ENCODE data around the gene ZP2. TPM values are rescaled to one million over a fixed set of nuclear protein-coding genes. Genes with fewer than 3 reads are reported as not detected.
A peak's percentile ranks its signal among the peaks of the same experiment; 100 is the strongest.
"Not testable (repeated sequence)": the region's sequence is repeated elsewhere in the genome, so short reads cannot be mapped to it uniquely, and the experiment has no call there.

Gene ZP2
- total RNA-seq, 1 donor from 2014 or later, result 0.67 TPM

GRCh38 chr16:21159281-21159951 lies 52.0 kb downstream of the ZP2 start:
- H3K9me3 ChIP-seq, result no peaks in the 10 kb centered on the region
- intact Hi-C loops (cut with DNase I), result no loop called here
- peak; percentile 75 for ATAC-seq
- peak overlapping the region; percentile 87 for H3K4me3 ChIP-seq
- TF ChIP-seq CTCF (IDR thresholded peaks at IDR 0.05), result no peak
- peaks cover 23% of the 10 kb centered on the region for H3K36me3 ChIP-seq
- H3K4me1 ChIP-seq, result peaks cover 26% of the 10 kb centered on the region
- H3K27me3 ChIP-seq, result no peaks in the 10 kb centered on the region
- DNase-seq, result peak; percentile 88
- peak overlapping the region; percentile 61 for H3K27ac ChIP-seq

DNA sequence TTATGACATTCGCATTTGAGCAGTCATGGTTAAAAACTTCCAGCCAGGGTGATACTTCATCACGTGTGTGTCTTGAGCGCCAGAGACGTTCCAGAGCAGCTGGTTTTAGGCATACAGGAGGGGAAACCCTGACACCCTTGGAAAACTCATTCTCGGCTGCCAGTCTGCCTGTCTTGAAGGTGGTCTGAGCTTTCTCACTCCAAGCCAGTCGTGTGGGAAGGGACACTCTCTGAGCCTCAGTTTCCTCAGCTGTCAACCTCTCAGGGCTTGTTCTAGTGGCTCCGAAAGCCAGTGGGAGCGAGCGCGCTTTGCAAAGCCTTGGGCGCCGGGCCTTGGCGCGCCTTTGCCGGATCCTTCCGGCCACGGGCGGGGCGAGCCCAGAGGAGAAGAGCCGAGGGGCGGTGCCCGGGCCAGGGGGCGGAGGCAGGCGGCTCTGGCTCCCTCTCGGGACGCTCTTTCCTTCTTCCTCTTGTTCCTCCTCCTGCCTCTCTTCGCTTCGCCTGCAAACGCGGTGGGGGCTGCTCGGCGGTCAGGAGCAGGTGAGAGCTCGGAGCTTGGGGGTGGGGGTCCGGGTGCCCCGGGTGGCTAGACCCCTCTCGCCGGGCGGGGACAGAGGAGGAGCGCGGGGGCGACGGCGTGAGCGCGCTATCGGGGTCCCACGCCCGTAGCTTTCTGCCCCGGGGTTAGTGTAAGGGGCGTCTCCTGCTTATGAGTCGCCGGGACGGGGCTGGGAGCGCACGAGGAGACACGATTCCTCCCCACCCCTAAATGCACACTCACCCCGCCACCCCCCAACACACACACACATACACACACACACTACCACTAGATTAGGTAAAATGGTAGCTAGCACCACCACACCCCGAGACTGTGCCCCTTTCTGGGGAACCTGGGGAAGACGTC lies 52.9 kb downstream of the ZP2 start, which contains the start of gene LDAF1:
LDAF1 (plus strand) TSS at position 467 of the 903 bp plus-strand sequence. CDS start 2,509 bp downstream, outside the sequence.
- intact Hi-C loops (cut with DNase I), result no loop called here
- no peaks in the 10 kb centered on the region for H3K9me3 ChIP-seq
- H3K36me3 ChIP-seq, result peaks cover 13% of the 10 kb centered on the region
- TF ChIP-seq CTCF (IDR thresholded peaks at IDR 0.05), result no peak
- H3K27me3 ChIP-seq, result no peaks in the 10 kb centered on the region
- ATAC-seq, result peak; percentile 97
- peak; percentile 94 for DNase-seq
- peaks cover 26% of the 10 kb centered on the region for H3K4me1 ChIP-seq
- H3K27ac ChIP-seq, result peak within 1 kb of the TSS; percentile 61
- peak within 1 kb of the TSS; percentile 87 for H3K4me3 ChIP-seq

DNA sequence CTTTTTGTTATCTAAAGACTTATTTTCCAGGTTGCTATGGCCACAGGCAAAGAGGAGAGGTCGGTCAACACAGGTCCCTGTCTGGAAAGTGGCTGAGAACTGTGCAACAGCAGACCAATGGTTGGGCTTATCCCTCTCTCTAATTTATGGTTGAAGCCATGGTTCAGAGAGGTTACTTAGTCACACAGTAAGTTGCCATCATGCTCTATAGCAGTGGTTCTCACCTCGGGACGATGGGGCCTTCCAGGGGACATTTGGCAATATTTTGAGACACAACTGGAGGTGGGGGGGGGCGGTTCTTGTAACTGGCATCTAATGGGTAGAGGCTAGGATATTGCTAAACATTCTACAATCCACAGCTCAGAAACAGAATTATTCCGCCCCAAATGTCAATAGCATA lies 53.7 kb downstream of the ZP2 start:
- Histone ChIP-seq H3K4me1 (peaks cover 18% of the 10 kb centered on the region), H3K27ac (no peak overlapping the region), H3K4me3 (no peak overlapping the region), H3K9me3 (no peaks in the 10 kb centered on the region), H3K27me3 (no peaks in the 10 kb centered on the region), H3K36me3 (peaks cover 5% of the 10 kb centered on the region)
- DNase-seq (no peak), ATAC-seq (no peak)
- no peak for TF ChIP-seq CTCF (IDR thresholded peaks at IDR 0.05)
- intact Hi-C loops (cut with DNase I), result no loop called here

GRCh38 chr16:21156767-21157467 lies 54.5 kb downstream of the ZP2 start:
- ATAC-seq, result peak; percentile 27
- Histone ChIP-seq H3K4me1 (peaks cover 13% of the 10 kb centered on the region), H3K36me3 (peaks cover 5% of the 10 kb centered on the region), H3K27ac (no peak overlapping the region), H3K9me3 (no peaks in the 10 kb centered on the region), H3K27me3 (no peaks in the 10 kb centered on the region), H3K4me3 (no peak overlapping the region)
- intact Hi-C loops (cut with DNase I), result no loop called here
- DNase-seq, result no peak
- peak; percentile 62 for TF ChIP-seq CTCF (IDR thresholded peaks at IDR 0.05)

- ATAC-seq; H3K27me3 ChIP-seq; intact Hi-C loops (cut with DNase I); H3K4me1 ChIP-seq; H3K36me3 ChIP-seq; H3K4me3 ChIP-seq; H3K27ac ChIP-seq; H3K9me3 ChIP-seq; DNase-seq: not testable (repeated sequence)
These were observed 55.4 kb downstream of the ZP2 start for GRCh38 chr16:21156011-21156410.

DNA sequence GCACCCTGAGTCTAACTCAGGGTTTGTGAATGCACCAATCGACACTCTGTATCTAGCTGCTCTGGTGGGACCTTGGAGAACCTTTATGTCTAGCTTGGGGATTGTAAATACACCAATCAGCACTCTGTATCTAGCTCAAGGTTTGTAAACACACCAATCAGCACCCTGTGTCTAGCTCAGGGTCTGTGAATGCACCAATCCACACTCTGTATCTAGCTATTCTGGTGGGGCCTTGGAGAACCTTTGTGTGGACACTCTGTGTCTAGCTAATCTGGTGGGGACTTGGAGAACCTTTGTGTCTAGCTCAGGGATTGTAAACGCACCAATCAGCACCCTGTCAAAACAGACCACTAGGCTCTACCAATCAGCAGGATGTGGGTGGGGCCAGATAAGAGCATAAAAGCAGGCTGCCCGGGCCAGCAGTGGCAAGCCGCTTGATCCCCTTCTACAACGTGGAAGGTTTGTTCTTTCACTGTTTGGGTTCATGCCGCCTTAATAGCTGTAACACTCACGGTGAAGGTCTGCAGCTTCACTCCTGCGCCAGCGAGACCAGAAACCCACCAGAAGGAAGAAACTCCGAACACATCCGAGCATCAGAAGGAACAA lies 58.1 kb downstream of the ZP2 start:
- H3K27me3 ChIP-seq; H3K9me3 ChIP-seq; ATAC-seq; DNase-seq; H3K4me3 ChIP-seq; H3K27ac ChIP-seq; H3K4me1 ChIP-seq; H3K36me3 ChIP-seq; intact Hi-C loops (cut with DNase I): not testable (repeated sequence)

GRCh38 chr16:21152160-21153030 lies 59.0 kb downstream of the ZP2 start:
- H3K4me1 ChIP-seq; ATAC-seq; H3K9me3 ChIP-seq; H3K36me3 ChIP-seq; intact Hi-C loops (cut with DNase I); H3K27me3 ChIP-seq; H3K27ac ChIP-seq; H3K4me3 ChIP-seq: not testable (repeated sequence)
- DNase-seq, result peak; percentile 72
